ENCODE measurements around the gene QSOX1. TPM values are rescaled to one million over a fixed set of nuclear protein-coding genes. Genes with fewer than 3 reads are reported as not detected.

QSOX1 gene
- total RNA-seq, 1 experiment from 2014 or later: 192 TPM

- Histone ChIP-seq H3K79me2 (ENCODE audit: low read length) (no peaks in the 10 kb centered on the region), H3K27me3 (ENCODE audit: low read length) (no peaks in the 10 kb centered on the region), H3K9me2 (replicated peaks; ENCODE audit: low read length) (no peaks in the 10 kb centered on the region), H3K4me3 (ENCODE audit: low read length) (no peak overlapping the region), H3K4me1 (ENCODE audit: insufficient read depth, low read length) (no peaks in the 10 kb centered on the region), H3F3A (ENCODE audit: low read length, unreplicated experiment) (no peaks in the 10 kb centered on the region), H3K4me2 (ENCODE audit: low read length) (no peak overlapping the region), H3K9ac (ENCODE audit: low read length) (no peak overlapping the region), H3K36me3 (ENCODE audit: low read depth, low read length) (no peaks in the 10 kb centered on the region), H4K20me1 (ENCODE audit: low read length) (no peaks in the 10 kb centered on the region), H3K27ac (ENCODE audit: low read length) (no peak overlapping the region), H2AFZ (ENCODE audit: low read length) (no peak overlapping the region), H3K9me3 (ENCODE audit: low read length) (no peaks in the 10 kb centered on the region)
- TF ChIP-seq EZH2 (IDR thresholded peaks at IDR 0.05; ENCODE audit: low read length, unreplicated experiment) (no peak), EZH2phosphoT487 (IDR thresholded peaks at IDR 0.05; ENCODE audit: borderline replicate concordance, low read length) (no peak), CTCF (conservative IDR thresholded peaks at IDR 0.05; ENCODE audit: low read depth, low read length) (no peak)
- POLR2A ChIA-PET (ENCODE audit: unreplicated experiment): no interaction called here
- CTCF ChIA-PET: no interaction called here
- DNase-seq (no peak), ATAC-seq (no peak)
- BruUV-seq (replicated peaks): no TSS peak
- intact Hi-C loops (cut with micrococcal nuclease): no loop called here
These were observed 65.1 kb downstream of the QSOX1 start for GRCh38 chr1:180219776-180220175.

GRCh38 chr1:180221462-180221861 is 66.8 kb downstream of the QSOX1 start:
- Histone ChIP-seq H2AFZ (ENCODE audit: low read length) (no peak overlapping the region), H3K4me1 (ENCODE audit: insufficient read depth, low read length) (no peaks in the 10 kb centered on the region), H3K4me3 (ENCODE audit: low read length) (no peak overlapping the region), H3F3A (ENCODE audit: low read length, unreplicated experiment) (no peaks in the 10 kb centered on the region), H3K79me2 (ENCODE audit: low read length) (no peaks in the 10 kb centered on the region), H3K27me3 (ENCODE audit: low read length) (0 out of 2 replicates have a peak, but pooled peaks cover 8% of the 10 kb centered on the region), H3K36me3 (ENCODE audit: low read depth, low read length) (no peaks in the 10 kb centered on the region), H3K9me2 (replicated peaks; ENCODE audit: low read length) (no peaks in the 10 kb centered on the region), H3K9ac (ENCODE audit: low read length) (no peak overlapping the region), H4K20me1 (ENCODE audit: low read length) (no peaks in the 10 kb centered on the region), H3K27ac (ENCODE audit: low read length) (no peak overlapping the region), H3K4me2 (ENCODE audit: low read length) (no peak overlapping the region), H3K9me3 (ENCODE audit: low read length) (no peaks in the 10 kb centered on the region)
- intact Hi-C loops (cut with micrococcal nuclease): no loop called here
- POLR2A ChIA-PET (ENCODE audit: unreplicated experiment): no interaction called here
- BruUV-seq (replicated peaks): no TSS peak
- TF ChIP-seq EZH2 (IDR thresholded peaks at IDR 0.05; ENCODE audit: low read length, unreplicated experiment): no peak
- TF ChIP-seq EZH2phosphoT487 (IDR thresholded peaks at IDR 0.05; ENCODE audit: borderline replicate concordance, low read length): no peak
- no peak for TF ChIP-seq CTCF (conservative IDR thresholded peaks at IDR 0.05; ENCODE audit: low read depth, low read length)
- no peak for ATAC-seq
- no peak for DNase-seq
- CTCF ChIA-PET: no interaction called here

- no peak overlapping the region for H3K27ac ChIP-seq (ENCODE audit: low read length)
- H3K4me1 ChIP-seq (ENCODE audit: insufficient read depth, low read length): peaks cover 7% of the 10 kb centered on the region; the same call in 1 of the 2 replicates
- H3F3A ChIP-seq (ENCODE audit: low read length, unreplicated experiment): no peaks in the 10 kb centered on the region
- no peaks in the 10 kb centered on the region for H4K20me1 ChIP-seq (ENCODE audit: low read length)
- no peak overlapping the region for H3K4me2 ChIP-seq (ENCODE audit: low read length)
- no peak overlapping the region for H3K9ac ChIP-seq (ENCODE audit: low read length)
- no peaks in the 10 kb centered on the region for H3K79me2 ChIP-seq (ENCODE audit: low read length)
- ChIA-PET CTCF (no interaction called here), POLR2A (ENCODE audit: unreplicated experiment) (no interaction called here)
- intact Hi-C loops (cut with micrococcal nuclease): no loop called here
- no peak for ATAC-seq
- no peak for DNase-seq
- H3K9me2 ChIP-seq (replicated peaks; ENCODE audit: low read length): no peaks in the 10 kb centered on the region
- no TSS peak for BruUV-seq (replicated peaks)
- H3K4me3 ChIP-seq (ENCODE audit: low read length): no peak overlapping the region
- no peaks in the 10 kb centered on the region for H3K36me3 ChIP-seq (ENCODE audit: low read depth, low read length)
- TF ChIP-seq EZH2phosphoT487 (IDR thresholded peaks at IDR 0.05; ENCODE audit: borderline replicate concordance, low read length) (no peak), EZH2 (IDR thresholded peaks at IDR 0.05; ENCODE audit: low read length, unreplicated experiment) (no peak), CTCF (conservative IDR thresholded peaks at IDR 0.05; ENCODE audit: low read depth, low read length) (no peak)
- peaks cover 36% of the 10 kb centered on the region for H3K27me3 ChIP-seq (ENCODE audit: low read length)
- H2AFZ ChIP-seq (ENCODE audit: low read length): no peak overlapping the region
- no peaks in the 10 kb centered on the region for H3K9me3 ChIP-seq (ENCODE audit: low read length)
These were observed 70.2 kb downstream of the QSOX1 start for GRCh38 chr1:180224902-180225301.

Measured in PC-3 (cell line).